ENCODE results near the gene CTSZ. TPM values are rescaled to one million over a fixed set of nuclear protein-coding genes. Genes with fewer than 3 reads are reported as not detected.

The CTSZ gene
- total RNA-seq, 1 experiment from 2014 or later, result 37.6 TPM

GRCh38 chr20:59044295-59044694 lies 37.2 kb upstream of the CTSZ start:
- peaks cover 16% of the 10 kb centered on the region for H3K27me3 Mint-ChIP-seq (ENCODE audit: low read depth)
- no CpG with 5 or more reads among the region's 3 CpGs for WGBS (ENCODE audit: extremely low coverage, insufficient read length, low lambda C conversion rate)
- no peak for DNase-seq
- H3K23me2 ChIP-seq (ENCODE audit: insufficient read length, low read depth, low read length, poor library complexity, severe bottlenecking), result peaks cover 9% of the 10 kb centered on the region
- TF ChIP-seq CTCF (conservative IDR thresholded peaks at IDR 0.05), result no peak
- H3T11ph ChIP-seq (ENCODE audit: low read length), result no peak overlapping the region
- H3K4me3 Mint-ChIP-seq, result no peak overlapping the region
- no peak overlapping the region for H2AFZ ChIP-seq (ENCODE audit: low read length)
- H2BK12ac ChIP-seq (ENCODE audit: insufficient read length, low read depth, low read length), result no peak overlapping the region
- H3K18ac ChIP-seq (ENCODE audit: insufficient read length, low read depth, low read length), result no peak overlapping the region
- peaks cover 9 to 17% (median 13%) of the 10 kb centered on the region in 3 experiments; a peak in 6 of 7 replicates for H3K36me3 Mint-ChIP-seq (ENCODE audit: insufficient read depth in 1 of 3, low read depth in 3 of 3)
- H2AK5ac ChIP-seq (ENCODE audit: insufficient read length, low read length), result no peak overlapping the region
- no peak overlapping the region for H3K14ac ChIP-seq (ENCODE audit: insufficient read depth, low read length)
- H3K27ac Mint-ChIP-seq, result no peak overlapping the region
- peaks cover 10% of the 10 kb centered on the region for H3K79me2 ChIP-seq (ENCODE audit: insufficient read depth, low read length)
- no peak overlapping the region for H3K56ac ChIP-seq (ENCODE audit: insufficient read length, low read depth, low read length)
- no peak overlapping the region for H4K5ac ChIP-seq (ENCODE audit: insufficient read length, low read depth, low read length)
- H3K4ac ChIP-seq (ENCODE audit: low read depth, low read length), result no peak overlapping the region
- H3K79me1 ChIP-seq (ENCODE audit: insufficient read depth, low read depth, low read length, poor library complexity, severe bottlenecking), result no peaks in the 10 kb centered on the region
- no peak overlapping the region for H2BK15ac ChIP-seq (ENCODE audit: low read depth, low read length)
- no peak overlapping the region for H3K27ac ChIP-seq (ENCODE audit: insufficient read length, low read depth, low read length)
- no peak overlapping the region for H4K91ac ChIP-seq (ENCODE audit: insufficient read length, low read depth, low read length)
- no peak overlapping the region for H2BK5ac ChIP-seq (ENCODE audit: insufficient read length, low read length)
- peaks cover 13 to 18% of the 10 kb centered on the region in 2 experiments for H3K4me1 Mint-ChIP-seq
- H2BK120ac ChIP-seq (ENCODE audit: low read depth, low read length, poor library complexity, severe bottlenecking), result no peak overlapping the region
- H4K8ac ChIP-seq (replicated peaks; ENCODE audit: insufficient read length, low read depth, low read length), result no peak overlapping the region
- H3K4me2 ChIP-seq (ENCODE audit: insufficient read depth, insufficient read length, low read length), result no peak overlapping the region
- no peaks in the 10 kb centered on the region; a peak in 1 of 5 replicates for H3K9me3 Mint-ChIP-seq
- no peak overlapping the region for H3K23ac ChIP-seq (ENCODE audit: insufficient read length, low read depth, low read length)
- H3K27me3 ChIP-seq (ENCODE audit: insufficient read depth, low read length), result no peaks in the 10 kb centered on the region
- H3K4me1 ChIP-seq (ENCODE audit: insufficient read depth, low read length), result no peaks in the 10 kb centered on the region
- H3K9ac ChIP-seq (ENCODE audit: extremely low read depth, insufficient read length, low read length), result no peak overlapping the region
- no peaks in the 10 kb centered on the region for H3K9me3 ChIP-seq (ENCODE audit: control insufficient read depth, low read depth, low read length)
- no peaks in the 10 kb centered on the region for H4K20me1 ChIP-seq (ENCODE audit: control insufficient read depth, insufficient read depth, insufficient read length)
- H2BK20ac ChIP-seq (ENCODE audit: low read depth, low read length, poor library complexity, severe bottlenecking), result no peak overlapping the region

All from H9 (cell line).